ENCODE measurements around the gene FAM9B.

DNA sequence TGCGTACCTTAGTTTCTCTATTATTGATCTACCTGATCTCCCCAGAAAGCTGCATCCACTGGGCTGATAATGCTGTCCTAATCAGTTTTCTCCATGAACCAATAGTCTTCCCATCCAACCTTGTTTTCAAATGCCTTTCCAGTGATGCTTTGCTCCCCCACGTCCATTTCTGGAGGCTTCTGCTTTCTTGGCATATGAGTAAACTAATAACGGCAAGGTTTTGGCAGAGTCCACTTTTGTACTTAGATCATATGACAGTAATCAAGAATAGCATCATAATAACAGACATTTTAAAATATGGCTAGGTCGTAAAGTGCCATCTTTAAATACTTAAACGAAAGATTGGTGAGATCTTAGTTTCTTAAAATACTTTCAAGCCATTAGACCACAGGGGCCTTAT lies 38.4 kb upstream of the FAM9B start:
- TF ChIP-seq, protein P1, sequence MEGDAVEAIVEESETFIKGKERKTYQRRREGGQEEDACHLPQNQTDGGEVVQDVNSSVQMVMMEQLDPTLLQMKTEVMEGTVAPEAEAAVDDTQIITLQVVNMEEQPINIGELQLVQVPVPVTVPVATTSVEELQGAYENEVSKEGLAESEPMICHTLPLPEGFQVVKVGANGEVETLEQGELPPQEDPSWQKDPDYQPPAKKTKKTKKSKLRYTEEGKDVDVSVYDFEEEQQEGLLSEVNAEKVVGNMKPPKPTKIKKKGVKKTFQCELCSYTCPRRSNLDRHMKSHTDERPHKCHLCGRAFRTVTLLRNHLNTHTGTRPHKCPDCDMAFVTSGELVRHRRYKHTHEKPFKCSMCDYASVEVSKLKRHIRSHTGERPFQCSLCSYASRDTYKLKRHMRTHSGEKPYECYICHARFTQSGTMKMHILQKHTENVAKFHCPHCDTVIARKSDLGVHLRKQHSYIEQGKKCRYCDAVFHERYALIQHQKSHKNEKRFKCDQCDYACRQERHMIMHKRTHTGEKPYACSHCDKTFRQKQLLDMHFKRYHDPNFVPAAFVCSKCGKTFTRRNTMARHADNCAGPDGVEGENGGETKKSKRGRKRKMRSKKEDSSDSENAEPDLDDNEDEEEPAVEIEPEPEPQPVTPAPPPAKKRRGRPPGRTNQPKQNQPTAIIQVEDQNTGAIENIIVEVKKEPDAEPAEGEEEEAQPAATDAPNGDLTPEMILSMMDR (conservative IDR thresholded peaks at IDR 0.05) = no peak
- no peak for TF ChIP-seq ZFX (IDR thresholded peaks at IDR 0.05)

All from C4-2B (cell line).